IMR-90 (cell line): ENCODE results near the gene BPIFA3. TPM values are rescaled to one million over a fixed set of nuclear protein-coding genes. Genes with fewer than 3 reads are reported as not detected.

Experiments
- ATAC-seq: fragments of 200-7000 bp; cut with Tn5 transposase; 2 replicates; pipeline ENCODE4 v1.9.1; 2020; ENCODE audit warnings: low read depth, mild to moderate bottlenecking, moderate library complexity
- BruUV-seq: library from RNA; stranded (reverse); fragments of 400-500 nt; replicated peaks from 2 replicates; lab custom pipeline; 2021; lab: Mats Ljungman, UMichigan
- CTCF ChIA-PET: fragments of 300-600 bp; formaldehyde crosslinking; extraction: SDS; loops from one replicate; lab custom pipeline; 2021; ENCODE audit warnings: antibody characterized with exemption; lab: Yijun Ruan, JAX
- POLR2A ChIA-PET: fragments of 300-600 bp; sonication (Branson Sonifier 250); formaldehyde crosslinking; loops from one replicate; lab custom pipeline; 2022; ENCODE audit warnings: antibody characterized with exemption; ENCODE audit not compliant: unreplicated experiment; lab: Charles Lee
- DNase-seq: peaks from one replicate; pipeline ENCODE4 v3.0.0; 2013
- H2AFZ ChIP-seq: replicated peaks from 2 replicates; pipeline ENCODE3; 2013; ENCODE audit warnings: low read length, mild to moderate bottlenecking; ENCODE audit not compliant: poor library complexity
- H2AK5ac ChIP-seq: 2 replicates; pipeline ENCODE4 v1.6.1; 2013; ENCODE audit warnings: low read depth, low read length, inconsistent platforms
- H2AK9ac ChIP-seq: replicated peaks from 2 replicates; pipeline ENCODE3; 2013; ENCODE audit warnings: mild to moderate bottlenecking, low read depth, low read length, moderate library complexity; ENCODE audit not compliant: poor library complexity
- H2BK120ac ChIP-seq: 2 replicates; pipeline ENCODE4 v1.6.1; 2013; ENCODE audit warnings: low read depth, low read length, inconsistent platforms
- H2BK15ac ChIP-seq: 3 replicates; pipeline ENCODE4 v1.6.1; 2013; ENCODE audit warnings: low read depth, low read length, inconsistent platforms
- H2BK20ac ChIP-seq: 2 replicates; pipeline ENCODE4 v1.6.1; 2013; ENCODE audit warnings: low read depth, mild to moderate bottlenecking, inconsistent platforms, low read length, moderate library complexity
- H2BK5ac ChIP-seq: 2 replicates; pipeline ENCODE4 v1.6.1; 2013; ENCODE audit warnings: mild to moderate bottlenecking, low read depth, low read length, inconsistent platforms; ENCODE audit not compliant: poor library complexity, severe bottlenecking
- H3K14ac ChIP-seq: replicated peaks from 2 replicates; pipeline ENCODE4 v1.6.1; 2013; ENCODE audit warnings: low read depth, low read length, inconsistent platforms
- H3K18ac ChIP-seq: 2 replicates; pipeline ENCODE4 v1.6.1; 2013; ENCODE audit warnings: low read depth, low read length, control low read depth
- H3K23ac ChIP-seq: 2 replicates; pipeline ENCODE4 v1.6.1; 2013; ENCODE audit warnings: low read depth, low read length, inconsistent platforms
- H3K27ac ChIP-seq: 2 replicates; pipeline ENCODE4 v1.5.1; 2013; ENCODE audit warnings: mild to moderate bottlenecking, control low read depth, low read length; ENCODE audit not compliant: insufficient read depth
- H3K27me3 ChIP-seq: 2 replicates; pipeline ENCODE4 v1.6.1; 2013; ENCODE audit warnings: low read length; ENCODE audit not compliant: control insufficient read depth, insufficient read depth
- H3K36me3 ChIP-seq: 2 replicates; pipeline ENCODE4 v1.6.1; 2013; ENCODE audit warnings: low read length, mixed read lengths; ENCODE audit not compliant: control insufficient read depth, insufficient read depth
- H3K4ac ChIP-seq: 2 replicates; pipeline ENCODE4 v1.6.1; 2013; ENCODE audit warnings: low read depth, low read length, inconsistent platforms
- H3K4me1 ChIP-seq: 2 replicates; pipeline ENCODE4 v1.6.1; 2013; ENCODE audit warnings: low read length, mixed read lengths; ENCODE audit not compliant: control insufficient read depth, insufficient read depth
- H3K4me2 ChIP-seq: 2 replicates; pipeline ENCODE4 v1.6.1; 2013; ENCODE audit warnings: low read depth, mild to moderate bottlenecking, control low read depth, low read length, moderate library complexity
- H3K4me3 ChIP-seq: 2 replicates; pipeline ENCODE4 v1.5.1; 2013; ENCODE audit warnings: low read depth, mild to moderate bottlenecking, control low read depth, low read length, moderate library complexity; ENCODE audit not compliant: insufficient read depth
- H3K56ac ChIP-seq: 2 replicates; pipeline ENCODE4 v1.6.1; 2013; ENCODE audit warnings: low read length, inconsistent platforms; ENCODE audit not compliant: insufficient read depth; ENCODE audit errors: extremely low read depth
- H3K79me1 ChIP-seq, 2 experiments: 2 replicates each; pipeline ENCODE4 v1.6.1; 2013; ENCODE audit warnings: low read length in 2 of 2, inconsistent platforms in 1 of 2, low read depth in 1 of 2
- H3K9ac ChIP-seq: 2 replicates; pipeline ENCODE4 v1.6.1; 2013; ENCODE audit warnings: low read depth, low read length, control low read depth
- H3K9me1 ChIP-seq: 2 replicates; pipeline ENCODE4 v1.6.1; 2013; ENCODE audit warnings: low read length, inconsistent platforms; ENCODE audit not compliant: insufficient read depth
- H3K9me3 ChIP-seq: 2 replicates; pipeline ENCODE4 v1.6.1; 2013; ENCODE audit warnings: low read length; ENCODE audit not compliant: control insufficient read depth, insufficient read depth
- H4K20me1 ChIP-seq: 2 replicates; pipeline ENCODE4 v1.6.1; 2013; ENCODE audit warnings: low read length, inconsistent platforms; ENCODE audit not compliant: insufficient read depth
- H4K5ac ChIP-seq: 2 replicates; pipeline ENCODE4 v1.6.1; 2013; ENCODE audit warnings: mild to moderate bottlenecking, low read depth, low read length, control low read depth
- H4K8ac ChIP-seq, 2 experiments: 2 replicates each; pipeline ENCODE4 v1.6.1; 2013; ENCODE audit warnings: low read depth in 2 of 2, low read length in 2 of 2, control low read depth in 1 of 2, inconsistent platforms in 1 of 2
- H4K91ac ChIP-seq: 2 replicates; pipeline ENCODE4 v1.6.1; 2013; ENCODE audit warnings: low read depth, low read length, inconsistent platforms; ENCODE audit not compliant: insufficient read depth
- BHLHE40 ChIP-seq: fragments of 150-350 bp; IDR thresholded peaks from 2 replicates; pipeline ENCODE4 v1.6.1; 2016; ENCODE audit warnings: mild to moderate bottlenecking, low read depth, low read length
- CEBPB ChIP-seq: IDR thresholded peaks from 2 replicates; pipeline ENCODE4 v1.6.1; 2012; ENCODE audit warnings: low read depth, low read length, improper control_type of control experiment
- FOS ChIP-seq: fragments of 150-350 bp; IDR thresholded peaks from 2 replicates; pipeline ENCODE4 v1.6.1; 2016; ENCODE audit warnings: low read depth, low read length
- MAZ ChIP-seq: IDR thresholded peaks from 2 replicates; pipeline ENCODE4 v1.6.1; 2012; ENCODE audit warnings: low read depth, mild to moderate bottlenecking, low read length, improper control_type of control experiment, moderate library complexity, borderline replicate concordance
- MXI1 ChIP-seq: IDR thresholded peaks from 2 replicates; pipeline ENCODE4 v1.6.1; 2012; ENCODE audit warnings: low read depth, mild to moderate bottlenecking, low read length, moderate library complexity, borderline replicate concordance
- USF2 ChIP-seq: fragments of 150-350 bp; IDR thresholded peaks from 2 replicates; pipeline ENCODE4 v1.6.1; 2017; ENCODE audit warnings: mild to moderate bottlenecking, antibody characterized with exemption, low read length, low read depth
- WGBS, 2 experiments: methylation state at CpG; one replicate each; pipeline versions ENCODE4 v1.1.5 to v1.1.7; 2013; ENCODE audit warnings: missing lambda C conversion rate in 2 of 2; ENCODE audit not compliant: insufficient read length in 1 of 2; ENCODE audit errors: extremely low coverage in 2 of 2; 5-methylcytosine and 5-hydroxymethylcytosine counted together
- dilution Hi-C: fragments of 300-500 bp; cut with HindIII; formaldehyde crosslinking; loops from one replicate; pipeline ENCODE4 v1.14.3; 2018; ENCODE audit warnings: low sequenced_read_pairs; ENCODE audit not compliant: unreplicated experiment
- in situ Hi-C: fragments of 300-500 bp; cut with MboI; formaldehyde crosslinking; loops from 3 replicates; pipeline ENCODE4 v1.14.3; 2019; ENCODE audit warnings: low sequenced_read_pairs, inconsistent platforms, mixed read lengths
- intact Hi-C: fragments of 100-400 bp; cut with micrococcal nuclease; formaldehyde crosslinking; loops from 2 replicates; pipeline ENCODE4 v1.10.0; 2022
- polyA plus RNA-seq, 3 experiments: library from polyadenylated mRNA; depleted of rRNA; stranded (reverse); fragments of >200 nt; gene quantifications; 2 replicates each; pipeline ENCODE4 v1.2.3, GENCODE V29; 2012; ENCODE audit warnings: low replicate concordance in 1 of 3
- total RNA-seq: library from RNA; depleted of rRNA; stranded (reverse); fragments of >200 nt; gene quantifications from 2 replicates; pipeline ENCODE4 v1.2.3, GENCODE V29; 2012

The BPIFA3 gene
- total and polyA plus RNA-seq, 2 of the 4 experiments (the other 2 are of a cell fraction) = not detected

GRCh38 chr20:33249456-33249855 is 32.3 kb downstream of the BPIFA3 start:
- no peaks in the 10 kb centered on the region for H3K79me1 ChIP-seq
- no peak overlapping the region for H4K8ac ChIP-seq
- H2BK120ac ChIP-seq = no peak overlapping the region
- no peak overlapping the region for H2AK5ac ChIP-seq
- H2AK9ac ChIP-seq = no peak overlapping the region
- TF ChIP-seq MXI1 = no peak
- no peak for TF ChIP-seq FOS
- TF ChIP-seq BHLHE40 = no peak
- TF ChIP-seq USF2 = no peak
- TF ChIP-seq MAZ = no peak
- no peak for TF ChIP-seq CEBPB
- H2AFZ ChIP-seq = no peak overlapping the region
- dilution Hi-C loops (no loop called here), intact Hi-C loops (no loop called here), in situ Hi-C loops (no loop called here)
- H3K4me2 ChIP-seq = no peak overlapping the region
- no peak overlapping the region for H3K14ac ChIP-seq
- 67% methylated on average over 1 of the region's 1 CpG; no CpG with 5 or more reads in 1 of the 2 experiments for WGBS, 2 experiments
- H3K18ac ChIP-seq = no peak overlapping the region
- no peak overlapping the region for H3K56ac ChIP-seq
- BruUV-seq = no TSS peak
- POLR2A ChIA-PET = no interaction called here
- H3K4me3 ChIP-seq = no peak overlapping the region
- no peak overlapping the region for H2BK5ac ChIP-seq
- H4K20me1 ChIP-seq = no peaks in the 10 kb centered on the region
- H3K23ac ChIP-seq = no peak overlapping the region
- no peak overlapping the region for H2BK15ac ChIP-seq
- no peak overlapping the region for H3K4ac ChIP-seq
- CTCF ChIA-PET = no interaction called here
- H4K5ac ChIP-seq = no peak overlapping the region
- no peak overlapping the region for H3K27ac ChIP-seq
- no peaks in the 10 kb centered on the region for H3K9me3 ChIP-seq
- no peak overlapping the region for H3K9ac ChIP-seq
- H3K36me3 ChIP-seq = no peaks in the 10 kb centered on the region
- no peaks in the 10 kb centered on the region for H3K4me1 ChIP-seq
- DNase-seq = no peak
- H2BK20ac ChIP-seq = no peak overlapping the region
- no peak overlapping the region for H4K91ac ChIP-seq
- no peak for ATAC-seq
- H3K27me3 ChIP-seq = no peaks in the 10 kb centered on the region
- no peaks in the 10 kb centered on the region for H3K9me1 ChIP-seq
